HG03469 (cell line): ENCODE data around the gene SPTBN2.
"Not testable (repeated sequence)": the region's sequence is repeated elsewhere in the genome, so short reads cannot be mapped to it uniquely, and the experiment has no call there.

Source experiments
- ATAC-seq: cut with Tn5 transposase; IDR thresholded peaks from one replicate; pipeline ENCODE4 v1.9.1; 2021; ENCODE audit warnings: mild to moderate bottlenecking, moderate library complexity, moderate number of reproducible peaks; ENCODE audit not compliant: unreplicated experiment

Gene SPTBN2

DNA sequence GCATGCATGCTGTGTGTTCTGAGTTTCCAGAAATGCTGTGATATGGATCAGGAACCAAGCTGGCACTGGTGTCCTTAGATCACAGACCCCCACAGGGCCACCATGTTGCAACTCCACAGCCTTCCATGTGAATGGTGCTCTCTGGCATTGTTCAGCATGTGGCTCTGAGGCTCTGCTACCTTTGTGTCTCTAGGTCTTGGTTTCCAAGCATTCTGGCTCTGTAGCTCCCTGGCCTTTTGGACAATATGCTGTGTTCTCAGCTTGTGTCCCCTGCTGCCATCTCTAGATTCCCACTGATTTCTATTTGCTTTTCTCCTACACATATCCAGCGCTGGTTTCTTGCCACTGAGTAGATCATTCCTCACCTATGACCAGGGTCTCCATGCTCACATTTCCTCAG is 3.9 kb downstream of the SPTBN2 start:
- no peak for ATAC-seq

DNA sequence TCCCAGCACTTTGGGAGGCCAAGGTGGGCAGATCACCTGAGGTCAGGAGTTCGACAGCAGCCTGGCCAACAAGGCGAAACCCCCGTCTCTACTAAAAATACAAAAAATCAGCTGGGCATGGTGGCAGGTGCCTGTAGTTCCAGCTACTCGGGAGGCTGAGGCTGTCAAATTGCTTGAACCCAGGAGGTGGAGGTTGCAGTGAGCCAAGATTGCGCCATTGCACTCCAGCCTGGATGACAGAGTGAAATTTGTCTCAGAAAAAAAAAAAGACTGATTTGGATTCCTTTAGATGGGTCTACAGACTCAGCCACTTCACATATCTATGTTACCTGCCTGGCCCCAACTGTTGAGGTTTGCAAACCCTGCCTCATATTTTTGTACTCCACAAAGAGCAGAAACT is 4.8 kb downstream of the SPTBN2 start:
- not testable (repeated sequence) for ATAC-seq

DNA sequence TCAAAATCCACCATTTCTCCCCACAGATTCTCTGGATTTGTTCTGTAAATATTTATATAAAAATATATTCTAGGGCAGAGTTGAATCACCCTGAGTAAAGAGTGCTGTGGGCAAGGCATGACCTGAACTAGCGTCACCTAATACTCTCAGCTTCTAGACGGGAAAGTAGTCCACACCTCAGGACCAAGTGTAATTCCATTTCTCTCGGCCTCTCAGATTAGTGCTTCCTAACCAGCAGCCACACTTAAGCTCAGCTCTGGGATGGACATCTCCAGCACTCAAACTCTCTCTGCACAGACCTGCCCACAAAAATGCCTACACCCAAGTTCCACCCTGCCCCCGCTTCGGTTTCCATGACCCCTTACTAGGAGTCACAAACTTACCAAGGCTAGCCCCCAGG is 5.3 kb downstream of the SPTBN2 start:
- ATAC-seq, result no peak

DNA sequence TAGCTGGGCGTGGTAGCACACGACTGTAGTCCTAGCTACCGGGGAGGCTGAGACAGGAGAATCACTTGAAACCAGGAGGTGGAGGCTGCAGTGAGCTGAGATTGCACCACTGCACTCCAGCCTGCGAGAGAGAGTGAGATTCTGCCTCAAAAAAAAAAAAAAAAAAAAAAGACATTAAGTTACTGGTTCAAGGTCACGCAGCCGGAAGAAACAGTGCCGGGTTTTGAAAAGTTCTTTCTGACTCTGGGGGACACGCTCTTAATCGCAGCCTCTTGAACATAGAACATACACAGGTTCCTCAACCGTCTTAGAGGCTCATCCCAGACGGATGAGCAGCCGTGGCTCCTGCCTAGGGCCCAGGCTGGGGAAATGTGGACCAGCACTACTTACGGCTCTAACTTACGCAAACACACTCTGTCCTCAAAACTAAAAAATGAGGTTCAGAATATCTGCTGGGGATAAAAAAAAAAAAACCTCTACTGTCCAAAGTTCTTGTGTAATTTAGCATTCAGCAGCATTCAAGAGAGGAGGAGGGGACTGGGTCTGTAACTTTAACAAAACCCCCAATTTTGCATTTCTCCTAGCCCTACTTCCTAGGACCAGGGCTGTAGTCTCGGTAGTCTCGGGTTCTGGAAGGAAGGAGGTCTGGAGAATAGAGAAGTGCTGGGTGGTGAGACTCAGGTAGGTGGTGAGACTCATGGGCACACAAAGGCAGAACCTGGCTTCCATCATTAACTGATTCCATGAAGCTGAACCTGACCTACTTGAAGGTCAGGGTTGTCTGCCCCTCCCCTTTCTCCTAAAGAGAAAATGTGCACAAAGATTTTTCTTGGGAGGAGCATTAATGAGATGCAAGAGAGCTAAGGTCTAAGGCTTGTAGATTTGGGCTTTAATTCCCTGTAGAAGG is 6.0 kb downstream of the SPTBN2 start:
- no peak for ATAC-seq

DNA sequence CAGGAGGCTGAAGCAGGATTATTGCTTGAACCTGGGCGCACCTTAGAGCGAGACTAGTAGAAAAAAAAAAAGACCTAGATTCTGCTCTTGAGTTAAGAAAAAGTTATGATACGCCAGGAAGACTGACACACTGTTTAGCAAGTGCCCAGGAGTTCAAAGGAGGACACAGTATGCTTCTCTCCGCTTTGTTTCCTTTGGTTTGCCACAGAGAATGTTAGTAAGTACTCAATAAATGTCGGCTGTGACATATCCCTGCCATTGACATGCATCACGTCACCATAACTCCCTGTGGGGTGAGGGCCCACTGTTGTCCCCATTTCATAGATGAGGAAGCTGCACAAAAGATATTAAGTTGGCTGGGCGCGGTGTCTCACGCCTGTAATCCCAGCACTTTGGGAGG is 7.1 kb downstream of the SPTBN2 start:
- no peak for ATAC-seq

DNA sequence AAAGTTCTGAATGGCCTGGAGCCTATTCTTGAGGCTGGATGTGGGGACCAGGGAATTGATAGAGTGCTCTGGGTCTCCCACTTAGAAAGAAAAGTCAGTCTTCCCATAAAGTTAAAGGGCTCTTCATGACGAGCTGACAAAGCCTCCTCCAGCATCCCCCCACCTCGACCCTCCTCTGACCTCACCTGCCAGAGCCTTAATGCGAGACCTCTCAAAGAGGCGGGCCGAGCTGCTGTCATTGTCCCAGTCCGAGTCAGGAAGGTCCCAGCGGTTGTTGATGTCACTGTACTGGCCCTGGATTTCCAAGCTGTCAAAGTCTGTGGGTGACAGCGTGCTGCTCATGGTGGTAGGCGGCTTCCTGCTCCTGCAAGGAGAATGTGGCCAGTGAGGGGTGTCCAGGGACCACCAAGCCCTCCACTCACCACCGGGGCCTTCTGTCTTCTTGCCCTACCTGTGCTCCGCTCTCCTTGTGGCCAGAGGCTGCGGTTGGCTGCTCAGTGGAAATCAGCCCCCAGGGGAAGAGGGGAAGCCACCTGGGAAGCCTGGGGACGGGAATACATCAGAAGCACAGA is 8.0 kb downstream of the SPTBN2 start:
- ATAC-seq, result no peak

DNA sequence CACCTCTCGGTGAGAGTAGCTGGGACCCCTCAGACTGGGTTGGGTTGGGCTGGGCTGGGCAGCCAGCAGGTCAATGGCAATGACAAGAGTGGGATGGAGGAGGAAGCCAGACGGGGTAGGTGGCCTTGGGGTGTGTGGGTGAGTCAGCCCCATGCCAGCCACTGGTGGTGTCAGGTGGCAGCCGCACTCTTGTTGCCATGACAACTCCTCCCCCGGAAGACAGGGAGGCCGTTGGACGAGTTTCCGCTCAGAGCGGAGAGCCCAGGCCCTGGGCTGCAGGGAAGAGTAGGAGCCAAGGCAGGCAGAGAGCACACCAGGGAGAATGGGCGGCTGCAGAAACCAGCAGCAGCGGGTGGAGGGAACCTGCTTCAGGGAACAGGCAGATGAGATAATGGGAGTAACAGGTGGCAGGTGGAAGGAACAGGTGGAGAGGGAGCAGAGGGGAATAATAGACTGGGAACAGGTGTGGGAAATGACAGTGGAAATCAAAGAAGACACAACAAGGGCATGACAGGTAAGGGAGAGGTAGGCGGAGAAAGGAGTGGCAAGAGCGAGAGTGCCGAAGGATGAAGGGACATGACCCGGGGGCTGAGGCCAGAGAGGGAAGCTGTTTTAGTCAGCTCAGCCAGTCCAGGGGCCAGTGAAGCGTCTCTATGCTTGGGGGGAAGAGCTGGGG is 8.7 kb downstream of the SPTBN2 start:
- ATAC-seq, result no peak

DNA sequence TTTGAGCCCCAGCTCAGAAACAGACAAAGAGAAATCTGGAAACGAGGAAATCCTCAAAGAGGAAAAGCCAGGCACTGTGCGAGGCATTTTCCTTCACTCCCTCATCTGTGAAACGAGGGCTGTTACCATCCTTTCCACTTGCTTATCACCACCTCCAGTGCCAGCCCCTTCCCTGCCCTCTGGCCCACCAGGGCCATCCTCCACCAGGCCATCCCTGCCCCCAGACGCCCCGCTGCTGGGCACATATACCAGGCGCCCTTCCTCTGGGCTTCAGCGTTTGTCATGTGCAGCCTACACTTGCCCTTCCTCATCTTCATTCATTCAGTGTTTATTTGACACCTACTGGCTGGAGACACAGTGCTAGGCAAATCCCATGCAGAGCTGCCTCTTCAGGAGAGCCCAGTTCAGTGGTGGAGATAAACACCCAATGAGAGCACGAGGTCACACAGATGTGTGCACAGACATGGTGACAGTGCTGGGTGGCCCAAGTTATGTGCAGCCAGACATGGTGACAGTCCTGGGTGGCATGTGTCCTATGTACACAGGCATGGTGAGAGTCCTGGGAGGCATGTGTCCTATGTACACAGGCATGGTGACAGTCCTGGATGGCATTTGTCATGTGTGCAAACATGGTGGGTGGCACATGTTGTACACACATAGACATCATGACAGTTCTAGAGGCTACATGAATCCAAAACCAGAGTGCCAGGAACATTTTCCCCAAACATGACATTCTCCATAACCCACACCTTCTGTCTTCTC is 9.7 kb downstream of the SPTBN2 start:
- no peak for ATAC-seq

DNA sequence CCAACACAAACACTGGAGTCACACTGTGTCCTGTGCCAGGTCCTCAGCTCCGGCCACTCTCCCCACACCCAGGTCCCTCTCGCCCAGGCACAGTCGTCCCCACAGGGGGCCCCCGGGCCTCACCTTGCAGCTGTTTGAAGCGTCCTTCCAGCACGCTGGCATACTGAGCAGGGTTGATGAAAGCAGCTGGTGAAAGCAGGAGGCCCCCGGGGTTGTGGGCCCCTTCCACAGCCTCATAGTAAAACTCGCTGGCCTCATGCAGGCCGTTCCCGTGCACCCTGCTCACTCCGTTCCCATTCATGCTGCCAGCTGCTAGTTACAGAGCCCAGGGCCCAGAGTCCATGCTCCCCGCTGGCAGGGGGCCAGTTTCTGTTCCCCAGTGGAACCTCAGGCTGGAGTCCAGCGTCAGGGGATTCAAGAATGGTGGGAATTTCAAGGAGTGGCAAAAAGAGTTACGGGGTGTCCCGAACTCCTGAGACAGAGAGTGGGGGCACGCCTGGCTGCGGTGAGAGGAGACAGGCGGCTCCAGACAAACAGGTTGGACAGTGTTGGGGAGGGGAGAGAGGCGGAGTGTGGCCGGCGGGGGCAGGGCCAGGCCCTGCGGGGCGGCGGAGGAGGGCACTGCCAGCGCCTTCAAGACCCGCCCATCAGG is 10.6 kb downstream of the SPTBN2 start:
- no peak for ATAC-seq

DNA sequence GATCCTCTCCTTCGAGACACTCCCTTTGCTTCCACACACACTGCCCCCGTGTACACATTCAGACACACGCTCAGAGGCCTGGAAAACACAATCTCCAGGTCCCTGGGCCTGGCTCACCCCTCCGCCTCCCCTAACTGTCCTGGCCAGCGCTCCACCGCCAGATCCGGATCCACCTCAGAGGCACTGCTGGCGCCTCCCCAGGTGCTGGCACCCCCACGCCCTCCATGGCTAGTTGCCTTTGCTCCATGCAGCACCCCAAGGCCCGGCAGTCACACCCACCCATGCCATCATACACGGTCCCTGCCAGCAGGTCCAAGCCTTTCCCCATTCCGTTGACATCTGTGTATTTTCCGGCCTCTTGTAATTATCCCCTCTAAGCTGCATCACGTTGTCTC is 11.1 kb downstream of the SPTBN2 start:
- ATAC-seq, result no peak

DNA sequence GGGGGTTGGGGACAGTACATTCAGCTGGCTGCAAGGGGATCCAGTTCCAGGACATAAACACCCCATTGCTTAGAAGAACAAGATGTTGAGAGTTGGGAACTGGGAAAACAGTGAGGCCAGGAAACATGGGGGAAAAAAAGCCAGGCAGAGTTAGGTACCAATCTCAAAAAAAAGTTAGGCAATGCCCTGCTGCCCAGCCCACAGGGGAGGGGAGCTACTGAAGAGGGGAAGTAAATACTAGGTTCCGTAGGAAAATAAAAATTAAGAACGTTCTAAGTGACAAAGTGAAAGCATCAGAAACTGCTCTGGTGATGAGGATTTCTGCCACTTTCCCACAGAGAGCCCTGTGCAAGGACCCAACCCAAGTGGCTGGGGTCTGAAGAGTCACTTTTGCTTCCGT is 12.0 kb downstream of the SPTBN2 start:
- ATAC-seq, result no peak

DNA sequence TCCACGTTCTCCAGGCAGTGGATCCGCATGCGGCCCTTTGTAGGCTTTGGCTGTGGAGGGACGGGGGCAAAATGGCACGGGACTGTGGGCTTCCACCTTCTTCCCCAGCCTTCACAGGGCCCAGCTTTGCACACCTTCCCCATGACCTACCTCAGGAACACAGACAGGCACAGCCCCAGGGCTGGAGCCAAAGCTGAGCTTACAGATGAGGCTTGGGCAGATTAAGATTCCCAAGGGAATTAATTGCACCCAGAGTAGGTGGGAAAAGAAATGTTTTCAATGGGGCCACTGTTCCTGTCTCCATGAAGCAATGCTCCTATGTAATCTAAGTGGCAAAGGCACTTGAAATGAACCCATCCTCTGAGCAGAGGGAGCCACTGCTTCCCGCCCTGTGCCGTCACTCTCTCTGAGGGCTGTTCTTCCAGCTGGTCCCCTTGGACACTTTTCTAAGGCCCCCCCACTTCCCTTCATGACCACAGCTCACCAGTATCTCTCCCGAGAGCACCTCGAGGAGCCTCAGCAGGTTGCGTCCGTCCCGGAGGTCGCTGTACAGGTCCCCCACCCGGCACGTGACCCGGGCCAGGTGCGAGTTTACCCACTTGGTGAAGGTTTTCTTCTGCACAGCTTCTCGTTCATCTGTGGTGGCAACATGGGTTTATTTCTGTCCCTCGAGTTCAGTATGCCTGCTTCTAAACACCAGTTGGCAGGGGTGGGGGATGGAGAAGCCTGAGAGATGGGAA is 13.5 kb downstream of the SPTBN2 start:
- no peak for ATAC-seq

DNA sequence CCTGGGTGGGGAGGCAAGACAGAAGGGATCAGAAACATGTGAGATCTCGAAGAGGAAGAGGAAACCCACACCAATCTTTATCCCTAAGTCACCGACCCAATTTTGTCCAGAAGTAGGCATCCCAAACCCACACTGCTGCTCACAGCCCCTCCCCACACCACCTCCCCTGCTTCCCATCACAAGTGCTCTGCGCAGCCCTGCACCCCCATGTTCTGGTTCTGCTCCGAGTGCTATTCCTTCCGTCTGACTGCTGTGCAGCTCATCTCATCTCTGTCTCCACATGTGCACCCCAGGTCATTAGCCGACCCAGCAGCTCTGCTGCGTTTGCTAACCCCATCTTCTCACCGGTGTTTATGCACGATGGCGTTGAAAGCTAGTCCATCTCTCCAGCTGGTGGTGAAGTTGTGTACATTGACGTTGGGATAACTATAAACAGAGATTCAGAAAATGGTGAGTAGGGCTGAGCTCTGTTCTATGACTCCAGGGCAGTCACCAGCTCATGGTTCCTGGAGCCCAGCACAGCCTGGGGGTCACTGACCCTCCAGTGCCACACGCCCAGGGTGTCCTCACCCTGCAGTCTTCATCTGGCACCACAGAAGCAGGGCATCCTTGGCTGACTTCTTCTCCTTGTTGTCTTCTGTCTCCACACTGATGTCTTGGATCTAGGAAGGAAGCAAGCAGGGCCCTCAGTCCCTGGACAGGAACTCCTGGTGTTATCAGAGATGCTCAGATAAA is 15.1 kb downstream of the SPTBN2 start:
- ATAC-seq, result no peak

DNA sequence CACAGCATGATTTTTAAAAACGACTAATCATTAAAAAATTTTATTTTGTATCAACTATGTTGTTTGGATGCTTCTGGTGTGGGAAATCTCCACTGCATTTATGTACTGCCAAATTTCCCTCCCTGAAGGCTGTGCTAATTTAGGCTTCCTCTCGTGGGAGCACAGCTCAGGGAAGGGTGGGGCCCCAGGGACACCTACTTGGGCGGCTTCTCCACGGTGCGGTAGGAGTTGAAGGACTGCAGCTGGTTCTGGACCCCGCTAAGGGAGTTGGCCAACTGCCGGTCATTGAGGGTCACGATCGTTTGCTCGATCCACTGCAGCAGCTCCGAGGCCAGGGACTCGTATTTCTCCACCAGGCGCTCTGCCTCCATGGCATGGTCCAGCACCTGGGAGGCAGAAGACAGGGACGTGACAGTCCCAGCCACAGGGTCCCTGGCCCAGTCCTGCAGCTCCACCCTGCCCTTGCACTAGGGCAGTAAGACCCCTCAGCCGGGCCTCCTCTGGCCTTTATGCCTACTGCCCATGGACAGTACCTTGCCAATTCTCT is 18.6 kb downstream of the SPTBN2 start:
- no peak for ATAC-seq

DNA sequence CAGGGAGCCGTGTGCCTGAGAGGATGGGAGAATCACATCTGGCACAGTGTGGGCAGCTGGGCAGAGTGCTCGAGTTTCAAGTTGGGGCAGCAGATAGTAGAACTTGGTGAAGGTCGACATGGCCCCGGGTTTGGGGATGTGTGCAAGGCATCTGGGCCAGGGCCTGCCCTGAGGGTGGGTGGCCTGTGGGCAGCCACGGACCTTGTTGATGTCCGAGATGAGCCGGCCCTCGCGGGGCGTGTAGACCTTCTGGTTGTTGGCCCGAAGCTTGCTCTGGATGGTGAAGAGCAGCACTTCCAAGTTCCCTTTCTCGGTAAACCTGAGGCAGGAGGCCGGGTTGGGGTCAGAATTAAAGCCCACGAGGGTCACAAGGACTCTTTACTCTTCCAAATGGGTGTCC is 20.3 kb downstream of the SPTBN2 start:
- ATAC-seq, result no peak

DNA sequence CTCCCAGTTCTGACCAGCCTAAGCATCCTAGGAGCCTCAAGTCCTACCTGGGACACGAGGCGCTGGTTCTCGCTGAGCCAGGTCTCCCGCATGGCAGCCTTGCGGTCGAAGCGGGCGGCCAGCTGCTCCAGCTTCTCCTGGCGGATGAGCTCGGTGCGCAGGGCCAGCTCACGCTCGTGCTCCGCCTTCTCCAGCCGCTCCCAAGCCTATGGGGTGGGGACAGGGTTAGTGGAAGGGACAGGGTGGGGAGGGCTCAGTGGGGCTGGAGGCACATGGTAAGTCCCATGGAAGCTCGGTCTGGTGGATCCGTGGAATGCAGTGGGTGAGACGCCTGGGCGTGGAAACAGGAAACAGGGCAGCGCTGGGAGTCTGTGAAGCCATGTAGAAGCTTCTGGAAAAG is 20.9 kb downstream of the SPTBN2 start:
- ATAC-seq, result no peak

DNA sequence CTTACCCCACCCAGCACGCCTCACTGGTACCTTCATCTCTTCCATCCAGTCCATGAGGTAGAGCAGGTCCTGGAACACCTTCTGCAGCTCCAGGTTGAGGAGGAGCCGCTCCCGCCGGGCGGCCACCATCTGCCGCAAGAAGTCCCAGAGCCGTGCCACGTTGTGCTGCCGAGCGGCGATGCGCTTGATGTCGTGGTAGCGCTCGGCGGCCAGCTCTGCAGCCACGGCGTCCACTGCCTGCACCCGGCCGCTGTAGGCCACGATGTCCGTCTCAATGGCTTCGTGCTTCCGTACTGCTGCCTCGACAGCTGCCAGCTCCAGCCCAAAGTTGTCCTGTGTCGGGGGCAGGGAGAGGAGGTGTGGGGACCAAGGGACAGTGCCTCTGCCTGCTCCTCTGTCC is 21.5 kb downstream of the SPTBN2 start:
- ATAC-seq, result no peak

DNA sequence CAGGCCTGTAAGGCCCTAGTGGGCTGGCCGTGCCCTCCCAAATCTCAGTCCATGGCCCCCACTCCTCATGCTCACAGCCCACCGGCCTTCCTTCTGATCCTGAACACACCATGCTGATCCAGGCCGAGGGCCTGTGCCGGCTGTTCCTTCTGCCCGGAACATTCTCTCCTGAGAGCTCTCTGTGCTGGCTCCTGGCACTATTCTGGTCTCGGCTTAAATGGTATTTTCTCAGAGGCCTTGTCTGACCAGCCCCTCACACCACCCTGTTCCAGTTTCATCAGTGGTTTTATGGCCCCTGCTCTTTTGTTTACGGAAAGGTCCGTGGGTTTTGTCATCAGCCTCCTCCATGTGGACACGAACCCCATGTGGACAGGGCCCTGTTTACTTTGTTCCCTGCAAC is 22.0 kb downstream of the SPTBN2 start:
- no peak for ATAC-seq
